SU-DHL-6 (cell line): Measurements from ENCODE around the gene SRBD1.

Experiments
- H2AFZ ChIP-seq: fragments of 200-600 bp; sonication (generic); 2 replicates; pipeline ENCODE4 v1.6.1; 2014; ENCODE audit warnings: low read depth, mild to moderate bottlenecking, moderate library complexity, mixed read lengths, antibody characterized with exemption, low read length; ENCODE audit not compliant: severe bottlenecking
- H3F3A ChIP-seq: fragments of 200-600 bp; shearing (Covaris generic); 2 replicates; pipeline ENCODE4 v1.6.0; 2016; ENCODE audit warnings: antibody characterized with exemption, mild to moderate bottlenecking; ENCODE audit not compliant: insufficient read depth
- H3K27ac ChIP-seq: fragments of 200-600 bp; sonication (generic); 2 replicates; pipeline ENCODE4 v1.5.1; 2016; ENCODE audit warnings: low read depth, mild to moderate bottlenecking, low read length, moderate library complexity, mixed read lengths
- H3K27me3 ChIP-seq: fragments of 200-600 bp; sonication (generic), shearing (Covaris generic); 2 replicates; pipeline ENCODE4 v1.6.0; 2014; ENCODE audit warnings: mild to moderate bottlenecking, low read length
- H3K36me3 ChIP-seq: fragments of 200-600 bp; sonication (generic); 2 replicates; pipeline ENCODE4 v1.6.1; 2014; ENCODE audit warnings: mild to moderate bottlenecking, low read length, mixed read lengths
- H3K4me2 ChIP-seq: fragments of 300-600, 200-600 bp; shearing (Covaris generic), sonication (generic); 2 replicates; pipeline ENCODE4 v1.6.0; 2014; ENCODE audit warnings: low read length, low read depth, mild to moderate bottlenecking; ENCODE audit not compliant: poor library complexity, severe bottlenecking
- H3K4me3 ChIP-seq: fragments of 200-600 bp; sonication (generic); 2 replicates; pipeline ENCODE4 v1.5.1; 2014; ENCODE audit warnings: antibody characterized with exemption, low read length, mild to moderate bottlenecking, mixed read lengths; ENCODE audit not compliant: insufficient read depth, poor library complexity, severe bottlenecking
- H3K79me2 ChIP-seq: fragments of 200-600 bp; sonication (generic); 2 replicates; pipeline ENCODE4 v1.6.1; 2014; ENCODE audit warnings: mild to moderate bottlenecking, low read length, moderate library complexity; ENCODE audit not compliant: insufficient read depth
- H3K9ac ChIP-seq: fragments of 200-600 bp; sonication (generic); 2 replicates; pipeline ENCODE4 v1.7.0; 2014; ENCODE audit warnings: mild to moderate bottlenecking, low read length
- H3K9me2 ChIP-seq: fragments of 200-600 bp; sonication (generic); replicated peaks from 2 replicates; pipeline ENCODE4 v1.6.1; 2014; ENCODE audit warnings: low read length; ENCODE audit not compliant: insufficient read depth
- H3K9me3 ChIP-seq: fragments of 200-600 bp; sonication (generic); 2 replicates; pipeline ENCODE4 v1.6.1; 2014; ENCODE audit warnings: low read length, mixed read lengths; ENCODE audit not compliant: insufficient read depth
- H4K20me1 ChIP-seq: fragments of 200-600 bp; sonication (generic); 2 replicates; pipeline ENCODE4 v1.6.1; 2014; ENCODE audit warnings: low read depth, mild to moderate bottlenecking, antibody characterized with exemption, low read length, moderate library complexity, mixed read lengths
- EZH2phosphoT487 ChIP-seq: fragments of 200-600 bp; sonication (generic), shearing (Covaris generic); conservative IDR thresholded peaks from 2 replicates; pipeline ENCODE4 v1.6.1; 2018; ENCODE audit warnings: mild to moderate bottlenecking, antibody characterized with exemption, low read length, moderate library complexity, mixed read lengths
- TF ChIP-seq, protein P1 (sequence below): fragments of 200-600 bp; sonication (generic); IDR thresholded peaks from one replicate; pipeline ENCODE4 v1.5.1; 2017; ENCODE audit warnings: antibody characterized with exemption, mild to moderate bottlenecking, low read length, moderate library complexity; ENCODE audit not compliant: insufficient read depth, poor library complexity, severe bottlenecking

The SRBD1 gene

DNA sequence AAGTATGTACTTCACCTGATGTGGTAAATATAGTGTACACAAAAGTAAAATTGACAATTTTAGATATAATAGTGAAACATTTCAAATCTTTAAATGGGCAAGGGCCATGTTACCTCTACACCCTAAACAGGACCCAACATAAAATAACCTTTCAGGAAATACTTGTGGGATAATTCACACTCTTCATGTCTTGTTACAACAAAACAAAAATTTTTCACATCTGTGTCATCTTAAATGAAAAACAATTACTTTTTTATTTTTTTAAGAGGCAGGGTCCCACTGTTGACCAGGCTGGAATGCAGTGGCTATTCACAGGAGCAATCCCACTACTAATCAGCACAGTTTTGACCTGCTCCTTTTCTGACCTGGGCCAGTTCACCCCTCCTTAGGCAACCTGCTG lies 42.1 kb downstream of the SRBD1 start:
- Histone ChIP-seq H3K9ac (no peak overlapping the region), H3K79me2 (no peaks in the 10 kb centered on the region), H3K9me3 (no peaks in the 10 kb centered on the region), H3K27me3 (no peaks in the 10 kb centered on the region), H3F3A (0 out of 2 replicates have a peak, but pooled peaks cover 3% of the 10 kb centered on the region), H3K4me2 (no peak overlapping the region), H2AFZ (no peak overlapping the region), H3K36me3 (peaks cover 17% of the 10 kb centered on the region), H3K4me3 (no peak overlapping the region), H3K27ac (no peak overlapping the region), H4K20me1 (no peaks in the 10 kb centered on the region), H3K9me2 (no peaks in the 10 kb centered on the region)
- TF ChIP-seq, protein P1, sequence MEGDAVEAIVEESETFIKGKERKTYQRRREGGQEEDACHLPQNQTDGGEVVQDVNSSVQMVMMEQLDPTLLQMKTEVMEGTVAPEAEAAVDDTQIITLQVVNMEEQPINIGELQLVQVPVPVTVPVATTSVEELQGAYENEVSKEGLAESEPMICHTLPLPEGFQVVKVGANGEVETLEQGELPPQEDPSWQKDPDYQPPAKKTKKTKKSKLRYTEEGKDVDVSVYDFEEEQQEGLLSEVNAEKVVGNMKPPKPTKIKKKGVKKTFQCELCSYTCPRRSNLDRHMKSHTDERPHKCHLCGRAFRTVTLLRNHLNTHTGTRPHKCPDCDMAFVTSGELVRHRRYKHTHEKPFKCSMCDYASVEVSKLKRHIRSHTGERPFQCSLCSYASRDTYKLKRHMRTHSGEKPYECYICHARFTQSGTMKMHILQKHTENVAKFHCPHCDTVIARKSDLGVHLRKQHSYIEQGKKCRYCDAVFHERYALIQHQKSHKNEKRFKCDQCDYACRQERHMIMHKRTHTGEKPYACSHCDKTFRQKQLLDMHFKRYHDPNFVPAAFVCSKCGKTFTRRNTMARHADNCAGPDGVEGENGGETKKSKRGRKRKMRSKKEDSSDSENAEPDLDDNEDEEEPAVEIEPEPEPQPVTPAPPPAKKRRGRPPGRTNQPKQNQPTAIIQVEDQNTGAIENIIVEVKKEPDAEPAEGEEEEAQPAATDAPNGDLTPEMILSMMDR, result no peak
- no peak for TF ChIP-seq EZH2phosphoT487

DNA sequence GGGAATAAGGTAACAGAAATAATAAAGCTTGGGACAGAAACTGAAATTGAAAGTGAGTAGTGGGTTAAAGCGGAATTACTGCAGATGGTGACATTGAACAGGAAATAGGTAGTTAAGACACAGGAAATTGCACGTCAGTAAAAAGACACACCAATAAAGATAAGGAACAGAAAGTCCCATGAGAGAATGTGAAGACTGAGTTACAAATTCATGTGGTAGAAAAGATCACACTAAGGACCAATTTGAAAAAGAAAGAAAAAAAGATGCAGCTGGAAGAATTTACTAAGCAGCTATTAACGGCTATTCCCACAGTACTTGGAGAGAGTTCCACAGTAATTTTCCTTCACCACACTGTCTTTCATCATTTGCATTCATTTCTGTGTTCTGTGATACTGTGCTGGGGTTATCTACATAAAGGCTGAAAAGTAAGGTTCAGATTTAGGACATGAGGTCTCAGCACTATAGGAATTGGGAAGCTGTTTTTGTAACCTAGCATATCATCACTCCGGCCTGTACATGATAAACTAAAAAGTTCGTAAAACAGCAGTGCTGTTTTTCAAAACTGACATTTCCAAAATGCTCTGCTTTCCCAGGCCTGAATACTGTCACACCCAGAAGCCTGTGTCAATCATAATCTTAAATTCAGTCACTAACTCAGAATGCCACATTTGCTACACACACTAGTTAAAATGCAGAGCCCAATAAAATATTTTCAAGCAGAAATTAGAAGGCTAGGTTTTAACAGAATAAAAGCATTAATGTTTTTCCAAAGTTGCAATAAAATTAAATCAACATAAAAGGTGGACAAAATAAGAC lies 42.9 kb downstream of the SRBD1 start:
- no peak overlapping the region for H3K9ac ChIP-seq
- no peaks in the 10 kb centered on the region for H4K20me1 ChIP-seq
- no peaks in the 10 kb centered on the region for H3K79me2 ChIP-seq
- no peaks in the 10 kb centered on the region for H3K27me3 ChIP-seq
- no peaks in the 10 kb centered on the region for H3K9me2 ChIP-seq
- H3K36me3 ChIP-seq, result peaks cover 13% of the 10 kb centered on the region
- H3F3A ChIP-seq, result 0 out of 2 replicates have a peak, but pooled peaks cover 3% of the 10 kb centered on the region
- H2AFZ ChIP-seq, result no peak overlapping the region
- no peak for TF ChIP-seq EZH2phosphoT487
- TF ChIP-seq, protein P1, result no peak
- H3K4me3 ChIP-seq, result no peak overlapping the region
- H3K27ac ChIP-seq, result no peak overlapping the region
- H3K9me3 ChIP-seq, result no peaks in the 10 kb centered on the region
- H3K4me2 ChIP-seq, result peak overlapping the region; percentile 26

DNA sequence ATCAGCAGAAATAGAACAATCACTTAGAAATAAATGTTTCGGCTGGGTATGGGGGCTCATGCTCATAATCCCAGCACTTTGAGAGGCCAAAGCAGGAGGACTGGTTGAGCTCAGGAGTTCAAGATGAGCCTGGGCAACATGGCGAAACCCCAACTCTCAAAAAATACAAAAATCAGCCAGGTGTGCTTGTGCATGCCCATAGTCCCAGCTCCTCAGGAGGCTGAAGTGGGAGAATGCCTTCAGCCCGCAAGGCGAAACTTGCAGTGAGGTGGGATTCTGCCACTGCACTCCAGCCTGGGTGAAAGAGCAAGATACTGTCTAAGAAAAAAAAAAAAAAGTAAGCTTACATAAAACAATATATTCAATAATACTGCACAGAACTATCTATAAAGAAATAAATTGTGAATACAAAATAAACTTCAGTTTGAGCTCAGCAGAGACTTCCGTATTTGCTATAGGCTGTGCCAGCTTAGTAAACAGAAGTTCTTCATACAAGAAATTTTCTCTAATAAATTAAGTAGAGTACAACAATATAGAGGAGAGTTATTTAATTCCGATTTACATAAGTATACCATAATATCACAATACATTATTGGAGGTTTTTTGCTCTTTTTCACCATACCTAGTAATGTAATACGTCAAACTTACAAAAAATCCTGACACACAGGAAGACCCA lies 43.6 kb downstream of the SRBD1 start:
- Histone ChIP-seq H3K27ac (no peak overlapping the region), H3K36me3 (peaks cover 5% of the 10 kb centered on the region; the same call in 1 of the 2 replicates), H2AFZ (no peak overlapping the region), H3K9me3 (no peaks in the 10 kb centered on the region), H3K9me2 (no peaks in the 10 kb centered on the region), H3K4me3 (no peak overlapping the region), H3K4me2 (peak overlapping the region; percentile 26), H3K9ac (no peak overlapping the region), H3F3A (0 out of 2 replicates have a peak, but pooled peaks cover 3% of the 10 kb centered on the region), H4K20me1 (no peaks in the 10 kb centered on the region), H3K79me2 (no peaks in the 10 kb centered on the region), H3K27me3 (no peaks in the 10 kb centered on the region)
- TF ChIP-seq, protein P1, result no peak
- TF ChIP-seq EZH2phosphoT487, result no peak
